ENCODE results near the gene FARS2.

GRCh38 chr6:5280920-5281319, 19.6 kb downstream of the FARS2 start:
- no peak for TF ChIP-seq CTCF (conservative IDR thresholded peaks at IDR 0.05)
- TF ChIP-seq ZFX (IDR thresholded peaks at IDR 0.05) = no peak
